ENCODE results near the gene LCN6. TPM values are rescaled to one million over a fixed set of nuclear protein-coding genes. Genes with fewer than 3 reads are reported as not detected.

LCN6 gene
- total and polyA plus RNA-seq, 2 of the 13 experiments (the other 11 are each of a cell fraction or from before 2014, with no cell fraction given), result not detected

DNA sequence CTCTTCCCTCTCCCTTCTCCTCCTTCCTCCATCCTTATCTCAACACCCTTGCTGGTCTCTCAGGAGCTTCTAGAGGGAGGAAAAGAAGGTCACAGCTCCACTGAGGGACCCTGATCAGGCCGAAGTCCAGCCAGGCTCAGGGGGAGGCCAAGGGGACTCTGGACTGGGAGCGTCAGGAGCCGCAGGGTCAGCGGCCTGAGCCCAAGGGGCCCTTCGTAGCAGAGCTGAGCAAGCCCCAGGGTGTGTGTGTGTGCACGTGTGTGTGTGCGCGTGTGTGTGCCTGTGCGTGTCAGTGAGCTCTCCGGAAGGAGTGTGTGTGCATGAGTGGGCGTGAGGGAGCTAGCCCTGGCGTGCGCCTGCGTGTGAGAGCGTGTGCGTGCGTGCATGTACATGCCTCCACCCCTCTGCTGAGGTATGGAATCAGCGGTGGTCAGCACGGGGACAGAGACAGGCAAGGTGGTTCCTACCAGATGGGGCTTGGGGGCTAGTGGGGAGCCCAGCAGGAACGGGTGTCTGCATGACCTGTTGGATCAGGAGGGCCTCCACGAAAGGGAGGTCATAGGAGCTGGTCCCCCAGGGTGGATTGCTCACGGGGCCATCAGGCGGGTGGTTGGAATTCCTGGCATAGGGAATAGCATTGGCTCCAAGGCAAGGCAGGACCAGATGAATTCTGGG lies 51.0 kb downstream of the LCN6 start (continued):
- TF ChIP-seq, protein P1, sequence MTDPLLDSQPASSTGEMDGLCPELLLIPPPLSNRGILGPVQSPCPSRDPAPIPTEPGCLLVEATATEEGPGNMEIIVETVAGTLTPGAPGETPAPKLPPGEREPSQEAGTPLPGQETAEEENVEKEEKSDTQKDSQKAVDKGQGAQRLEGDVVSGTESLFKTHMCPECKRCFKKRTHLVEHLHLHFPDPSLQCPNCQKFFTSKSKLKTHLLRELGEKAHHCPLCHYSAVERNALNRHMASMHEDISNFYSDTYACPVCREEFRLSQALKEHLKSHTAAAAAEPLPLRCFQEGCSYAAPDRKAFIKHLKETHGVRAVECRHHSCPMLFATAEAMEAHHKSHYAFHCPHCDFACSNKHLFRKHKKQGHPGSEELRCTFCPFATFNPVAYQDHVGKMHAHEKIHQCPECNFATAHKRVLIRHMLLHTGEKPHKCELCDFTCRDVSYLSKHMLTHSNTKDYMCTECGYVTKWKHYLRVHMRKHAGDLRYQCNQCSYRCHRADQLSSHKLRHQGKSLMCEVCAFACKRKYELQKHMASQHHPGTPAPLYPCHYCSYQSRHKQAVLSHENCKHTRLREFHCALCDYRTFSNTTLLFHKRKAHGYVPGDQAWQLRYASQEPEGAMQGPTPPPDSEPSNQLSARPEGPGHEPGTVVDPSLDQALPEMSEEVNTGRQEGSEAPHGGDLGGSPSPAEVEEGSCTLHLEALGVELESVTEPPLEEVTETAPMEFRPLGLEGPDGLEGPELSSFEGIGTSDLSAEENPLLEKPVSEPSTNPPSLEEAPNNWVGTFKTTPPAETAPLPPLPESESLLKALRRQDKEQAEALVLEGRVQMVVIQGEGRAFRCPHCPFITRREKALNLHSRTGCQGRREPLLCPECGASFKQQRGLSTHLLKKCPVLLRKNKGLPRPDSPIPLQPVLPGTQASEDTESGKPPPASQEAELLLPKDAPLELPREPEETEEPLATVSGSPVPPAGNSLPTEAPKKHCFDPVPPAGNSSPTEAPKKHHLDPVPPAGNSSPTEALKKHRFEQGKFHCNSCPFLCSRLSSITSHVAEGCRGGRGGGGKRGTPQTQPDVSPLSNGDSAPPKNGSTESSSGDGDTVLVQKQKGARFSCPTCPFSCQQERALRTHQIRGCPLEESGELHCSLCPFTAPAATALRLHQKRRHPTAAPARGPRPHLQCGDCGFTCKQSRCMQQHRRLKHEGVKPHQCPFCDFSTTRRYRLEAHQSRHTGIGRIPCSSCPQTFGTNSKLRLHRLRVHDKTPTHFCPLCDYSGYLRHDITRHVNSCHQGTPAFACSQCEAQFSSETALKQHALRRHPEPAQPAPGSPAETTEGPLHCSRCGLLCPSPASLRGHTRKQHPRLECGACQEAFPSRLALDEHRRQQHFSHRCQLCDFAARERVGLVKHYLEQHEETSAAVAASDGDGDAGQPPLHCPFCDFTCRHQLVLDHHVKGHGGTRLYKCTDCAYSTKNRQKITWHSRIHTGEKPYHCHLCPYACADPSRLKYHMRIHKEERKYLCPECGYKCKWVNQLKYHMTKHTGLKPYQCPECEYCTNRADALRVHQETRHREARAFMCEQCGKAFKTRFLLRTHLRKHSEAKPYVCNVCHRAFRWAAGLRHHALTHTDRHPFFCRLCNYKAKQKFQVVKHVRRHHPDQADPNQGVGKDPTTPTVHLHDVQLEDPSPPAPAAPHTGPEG (CRISPR knock-in tag; IDR thresholded peaks at IDR 0.05), result no peak
- TF ChIP-seq RBM22 (optimal IDR thresholded peaks at IDR 0.05; ENCODE audit: low read length), result no peak
- TF ChIP-seq ZNF652 (CRISPR knock-in tag; IDR thresholded peaks at IDR 0.05; ENCODE audit: borderline replicate concordance, low read depth), result no peak
- peak; percentile 61; the same call in 1 of the 2 replicates for TF ChIP-seq BRD4 (CRISPR knock-in tag; IDR thresholded peaks at IDR 0.05)
- TF ChIP-seq ZNF550 (CRISPR knock-in tag; IDR thresholded peaks at IDR 0.05; ENCODE audit: borderline replicate concordance), result no peak
- no peak for TF ChIP-seq PHF5A (CRISPR knock-in tag; IDR thresholded peaks at IDR 0.05; ENCODE audit: low read depth, unreplicated experiment)
- TF ChIP-seq ZFYVE20 (CRISPR knock-in tag; IDR thresholded peaks at IDR 0.05; ENCODE audit: borderline replicate concordance, low read depth), result no peak
- TF ChIP-seq PHF8 (CRISPR knock-in tag; IDR thresholded peaks at IDR 0.05), result no peak; the same call in 1 of the 2 replicates
- no peak for TF ChIP-seq TP53 (CRISPR knock-in tag; conservative IDR thresholded peaks at IDR 0.05)
- TF ChIP-seq, protein P2, sequence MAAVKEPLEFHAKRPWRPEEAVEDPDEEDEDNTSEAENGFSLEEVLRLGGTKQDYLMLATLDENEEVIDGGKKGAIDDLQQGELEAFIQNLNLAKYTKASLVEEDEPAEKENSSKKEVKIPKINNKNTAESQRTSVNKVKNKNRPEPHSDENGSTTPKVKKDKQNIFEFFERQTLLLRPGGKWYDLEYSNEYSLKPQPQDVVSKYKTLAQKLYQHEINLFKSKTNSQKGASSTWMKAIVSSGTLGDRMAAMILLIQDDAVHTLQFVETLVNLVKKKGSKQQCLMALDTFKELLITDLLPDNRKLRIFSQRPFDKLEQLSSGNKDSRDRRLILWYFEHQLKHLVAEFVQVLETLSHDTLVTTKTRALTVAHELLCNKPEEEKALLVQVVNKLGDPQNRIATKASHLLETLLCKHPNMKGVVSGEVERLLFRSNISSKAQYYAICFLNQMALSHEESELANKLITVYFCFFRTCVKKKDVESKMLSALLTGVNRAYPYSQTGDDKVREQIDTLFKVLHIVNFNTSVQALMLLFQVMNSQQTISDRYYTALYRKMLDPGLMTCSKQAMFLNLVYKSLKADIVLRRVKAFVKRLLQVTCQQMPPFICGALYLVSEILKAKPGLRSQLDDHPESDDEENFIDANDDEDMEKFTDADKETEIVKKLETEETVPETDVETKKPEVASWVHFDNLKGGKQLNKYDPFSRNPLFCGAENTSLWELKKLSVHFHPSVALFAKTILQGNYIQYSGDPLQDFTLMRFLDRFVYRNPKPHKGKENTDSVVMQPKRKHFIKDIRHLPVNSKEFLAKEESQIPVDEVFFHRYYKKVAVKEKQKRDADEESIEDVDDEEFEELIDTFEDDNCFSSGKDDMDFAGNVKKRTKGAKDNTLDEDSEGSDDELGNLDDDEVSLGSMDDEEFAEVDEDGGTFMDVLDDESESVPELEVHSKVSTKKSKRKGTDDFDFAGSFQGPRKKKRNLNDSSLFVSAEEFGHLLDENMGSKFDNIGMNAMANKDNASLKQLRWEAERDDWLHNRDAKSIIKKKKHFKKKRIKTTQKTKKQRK (IDR thresholded peaks at IDR 0.05; ENCODE audit: low read length), result no peak
- TF ChIP-seq HOXA9 (CRISPR knock-in tag; IDR thresholded peaks at IDR 0.05; ENCODE audit: borderline replicate concordance), result peak; percentile 44; the same call in 1 of the 2 replicates
- TF ChIP-seq MTF2 (CRISPR knock-in tag; IDR thresholded peaks at IDR 0.05; ENCODE audit: borderline replicate concordance), result no peak
- TF ChIP-seq PHB2 (IDR thresholded peaks at IDR 0.05; ENCODE audit: partially characterized antibody), result no peak
- 0 out of 2 replicates have a peak, but pooled peaks have one; percentile 14 for TF ChIP-seq ZNF629 (CRISPR knock-in tag; conservative IDR thresholded peaks at IDR 0.05)
- TF ChIP-seq ZKSCAN1 (IDR thresholded peaks at IDR 0.05; ENCODE audit: low read length), result no peak
- no peak for TF ChIP-seq NONO (IDR thresholded peaks at IDR 0.05)
- peak; percentile 80 for TF ChIP-seq NONO (CRISPR knock-in tag; conservative IDR thresholded peaks at IDR 0.05)
